H9 (cell line): ENCODE data around the gene EVI5L. TPM values are rescaled to one million over a fixed set of nuclear protein-coding genes. Genes with fewer than 3 reads are reported as not detected.

Experiments
- DNase-seq: peaks from one replicate; pipeline ENCODE4 v3.0.0-alpha.2; 2017
- H2AFZ ChIP-seq: one replicate; pipeline ENCODE4 v1.6.1; 2013; ENCODE audit warnings: mild to moderate bottlenecking, low read length, control low read depth, moderate library complexity
- H2AK5ac ChIP-seq: 2 replicates; pipeline ENCODE4 v1.6.1; 2013; ENCODE audit warnings: low read length, control low read depth, mixed read lengths; ENCODE audit not compliant: insufficient read length
- H2BK120ac ChIP-seq: one replicate; pipeline ENCODE4 v1.6.1; 2013; ENCODE audit warnings: low read depth, mild to moderate bottlenecking, low read length, control low read depth, inconsistent platforms; ENCODE audit not compliant: poor library complexity, severe bottlenecking
- H2BK12ac ChIP-seq: 2 replicates; pipeline ENCODE4 v1.6.1; 2013; ENCODE audit warnings: low read length, control low read depth, mixed read lengths, low read depth; ENCODE audit not compliant: insufficient read length
- H2BK15ac ChIP-seq: 2 replicates; pipeline ENCODE4 v1.6.1; 2013; ENCODE audit warnings: low read depth, low read length, control low read depth
- H2BK20ac ChIP-seq: one replicate; pipeline ENCODE4 v1.6.1; 2013; ENCODE audit warnings: low read depth, mild to moderate bottlenecking, low read length, control low read depth, inconsistent platforms; ENCODE audit not compliant: poor library complexity, severe bottlenecking
- H2BK5ac ChIP-seq: 2 replicates; pipeline ENCODE4 v1.6.1; 2013; ENCODE audit warnings: low read length, control low read depth, mixed read lengths; ENCODE audit not compliant: insufficient read length
- H3K14ac ChIP-seq: 2 replicates; pipeline ENCODE4 v1.6.1; 2013; ENCODE audit warnings: low read length, control low read depth; ENCODE audit not compliant: insufficient read depth
- H3K18ac ChIP-seq: 2 replicates; pipeline ENCODE4 v1.6.1; 2013; ENCODE audit warnings: low read depth, mild to moderate bottlenecking, mixed read lengths, low read length, control low read depth; ENCODE audit not compliant: insufficient read length
- H3K23ac ChIP-seq: 2 replicates; pipeline ENCODE4 v1.6.1; 2013; ENCODE audit warnings: low read length, control low read depth, mixed read lengths, low read depth; ENCODE audit not compliant: insufficient read length
- H3K23me2 ChIP-seq: 2 replicates; pipeline ENCODE4 v1.6.1; 2013; ENCODE audit warnings: low read depth, mild to moderate bottlenecking, mixed read lengths, low read length, control low read depth; ENCODE audit not compliant: insufficient read length, poor library complexity, severe bottlenecking
- H3K27ac ChIP-seq: 2 replicates; pipeline ENCODE4 v1.5.1; 2013; ENCODE audit warnings: low read length, control low read depth, mixed read lengths, low read depth; ENCODE audit not compliant: insufficient read length
- H3K27me3 ChIP-seq: 2 replicates; pipeline ENCODE4 v1.6.1; 2013; ENCODE audit warnings: low read length, control low read depth, inconsistent platforms; ENCODE audit not compliant: insufficient read depth
- H3K4ac ChIP-seq: 2 replicates; pipeline ENCODE4 v1.6.1; 2013; ENCODE audit warnings: low read depth, mild to moderate bottlenecking, control low read depth, inconsistent platforms, low read length, moderate library complexity
- H3K4me1 ChIP-seq: 2 replicates; pipeline ENCODE4 v1.6.1; 2013; ENCODE audit warnings: low read length, control low read depth, inconsistent platforms; ENCODE audit not compliant: insufficient read depth
- H3K4me2 ChIP-seq: 2 replicates; pipeline ENCODE4 v1.6.1; 2013; ENCODE audit warnings: low read length, control low read depth, mixed read lengths; ENCODE audit not compliant: insufficient read length, insufficient read depth
- H3K56ac ChIP-seq: 2 replicates; pipeline ENCODE4 v1.6.1; 2013; ENCODE audit warnings: low read depth, mild to moderate bottlenecking, mixed read lengths, low read length, control low read depth; ENCODE audit not compliant: insufficient read length
- H3K79me1 ChIP-seq: 2 replicates; pipeline ENCODE4 v1.6.1; 2013; ENCODE audit warnings: low read depth, mild to moderate bottlenecking, moderate library complexity, low read length, control low read depth, inconsistent platforms; ENCODE audit not compliant: insufficient read depth, poor library complexity, severe bottlenecking
- H3K79me2 ChIP-seq: 2 replicates; pipeline ENCODE4 v1.6.1; 2013; ENCODE audit warnings: low read length, control low read depth, inconsistent platforms; ENCODE audit not compliant: insufficient read depth
- H3K9ac ChIP-seq: 2 replicates; pipeline ENCODE4 v1.6.1; 2013; ENCODE audit warnings: low read length, control low read depth, mixed read lengths; ENCODE audit not compliant: insufficient read length; ENCODE audit errors: extremely low read depth
- H3K9me3 ChIP-seq: one replicate; pipeline ENCODE4 v1.6.1; 2013; ENCODE audit warnings: low read depth, low read length, inconsistent platforms; ENCODE audit not compliant: control insufficient read depth
- H3T11ph ChIP-seq: one replicate; pipeline ENCODE4 v1.6.1; 2013; ENCODE audit warnings: mild to moderate bottlenecking, low read length, control low read depth, inconsistent platforms
- H4K20me1 ChIP-seq: one replicate; pipeline ENCODE4 v1.6.1; 2013; ENCODE audit not compliant: control insufficient read depth, insufficient read length, insufficient read depth
- H4K5ac ChIP-seq: 2 replicates; pipeline ENCODE4 v1.6.1; 2013; ENCODE audit warnings: low read depth, mild to moderate bottlenecking, mixed read lengths, low read length, control low read depth; ENCODE audit not compliant: insufficient read length
- H4K8ac ChIP-seq: replicated peaks from 2 replicates; pipeline ENCODE4 v1.6.1; 2013; ENCODE audit warnings: low read length, control low read depth, mixed read lengths, low read depth; ENCODE audit not compliant: insufficient read length
- H4K91ac ChIP-seq: 2 replicates; pipeline ENCODE4 v1.6.1; 2013; ENCODE audit warnings: low read depth, mild to moderate bottlenecking, moderate library complexity, mixed read lengths, low read length, control low read depth; ENCODE audit not compliant: insufficient read length
- H3K27ac Mint-ChIP-seq, 3 experiments: 2 replicates in 2 of 3; 3 replicates in 1 of 3; pipeline ENCODE4 v1.8.0; 2020 to 2021; ENCODE audit warnings: mixed read lengths in 3 of 3, mild to moderate bottlenecking in 1 of 3, moderate library complexity in 1 of 3
- H3K27me3 Mint-ChIP-seq: 2 replicates; pipeline ENCODE4 v1.8.0; 2021; ENCODE audit warnings: low read depth, mild to moderate bottlenecking, moderate library complexity, mixed read lengths
- H3K36me3 Mint-ChIP-seq, 3 experiments: 2 replicates in 2 of 3; 3 replicates in 1 of 3; pipeline ENCODE4 v1.8.0; 2020 to 2021; ENCODE audit warnings: low read depth in 3 of 3, mixed read lengths in 3 of 3; ENCODE audit not compliant: insufficient read depth in 1 of 3
- H3K4me1 Mint-ChIP-seq, 2 experiments: 2 replicates each; pipeline ENCODE4 v1.8.0; 2020; ENCODE audit warnings: mixed read lengths in 2 of 2
- H3K4me3 Mint-ChIP-seq, 2 experiments: 2 replicates in 1 of 2; 3 replicates in 1 of 2; pipeline ENCODE4 v1.8.0; 2020 to 2021; ENCODE audit warnings: mild to moderate bottlenecking in 2 of 2, mixed read lengths in 2 of 2, moderate library complexity in 1 of 2
- H3K9me3 Mint-ChIP-seq, 2 experiments: 2 replicates in 1 of 2; 3 replicates in 1 of 2; pipeline ENCODE4 v1.8.0; 2020; ENCODE audit warnings: mild to moderate bottlenecking in 2 of 2, mixed read lengths in 2 of 2, moderate library complexity in 1 of 2
- WGBS: extraction: QIAGEN DNeasy Blood & Tissue Kit; methylation state at CpG from one replicate; pipeline ENCODE4 v1.1.7; 2013; ENCODE audit warnings: missing lambda C conversion rate, low lambda C conversion rate, mixed read lengths; ENCODE audit not compliant: insufficient read length; ENCODE audit errors: extremely low coverage; 5-methylcytosine and 5-hydroxymethylcytosine counted together
- total RNA-seq: library from RNA; stranded (reverse); gene quantifications from 2 replicates; pipeline ENCODE4 v1.2.1, GENCODE V29; 2021
- TF ChIP-seq, protein P1 (sequence below): fragments of 200-600 bp; sonication (generic); conservative IDR thresholded peaks from 3 replicates; pipeline ENCODE4 v1.8.0; 2021; ENCODE audit warnings: antibody characterized with exemption, mild to moderate bottlenecking

Gene EVI5L
- total RNA-seq, 1 experiment from 2014 or later, result 7.1 TPM

DNA sequence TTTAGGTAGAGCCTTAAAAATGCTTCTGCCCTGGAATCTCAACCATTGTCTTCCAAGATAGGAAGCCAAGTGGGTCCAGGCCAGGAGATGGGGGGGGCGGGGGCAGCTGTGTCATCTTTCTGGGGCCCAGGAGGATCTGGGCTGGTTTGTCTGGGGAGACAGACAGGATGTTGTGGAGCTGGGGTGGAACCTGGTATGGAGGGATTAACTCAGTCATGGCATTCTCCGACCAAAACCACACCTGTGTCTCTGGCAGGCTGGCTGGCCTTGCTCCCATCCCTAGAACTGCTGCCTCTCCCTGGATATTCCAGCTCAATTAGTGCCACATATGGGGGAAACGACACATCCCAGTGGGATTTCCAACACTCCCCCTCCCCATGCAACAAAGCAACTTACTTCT, 70.9 kb downstream of the EVI5L start:
- Histone ChIP-seq H3K79me1 (no peaks in the 10 kb centered on the region), H3K4me2 (no peak overlapping the region), H3K18ac (no peak overlapping the region), H2BK20ac (no peak overlapping the region), H4K91ac (no peak overlapping the region), H3K56ac (no peak overlapping the region), H4K8ac (no peak overlapping the region), H2BK5ac (no peak overlapping the region), H3K9ac (no peak overlapping the region), H4K5ac (no peak overlapping the region), H3K9me3 (no peaks in the 10 kb centered on the region), H2BK12ac (no peak overlapping the region), H3K23me2 (peaks cover 16% of the 10 kb centered on the region), H3K4ac (no peak overlapping the region), H3K14ac (no peak overlapping the region), H3K23ac (no peak overlapping the region), H2AK5ac (no peak overlapping the region), H3K27ac (no peak overlapping the region), H4K20me1 (no peaks in the 10 kb centered on the region), H2BK15ac (no peak overlapping the region), H2BK120ac (no peak overlapping the region), H3K79me2 (peaks cover 6% of the 10 kb centered on the region; the same call in 1 of the 2 replicates), H2AFZ (no peak overlapping the region), H3K27me3 (no peaks in the 10 kb centered on the region), H3K4me1 (0 out of 2 replicates have a peak, but pooled peaks cover 4% of the 10 kb centered on the region), H3T11ph (no peak overlapping the region)
- H3K36me3 Mint-ChIP-seq, result peaks cover 13 to 26% (median 16%) of the 10 kb centered on the region in 3 experiments
- no CpG with 5 or more reads among the region's 3 CpGs for WGBS
- TF ChIP-seq, protein P1, sequence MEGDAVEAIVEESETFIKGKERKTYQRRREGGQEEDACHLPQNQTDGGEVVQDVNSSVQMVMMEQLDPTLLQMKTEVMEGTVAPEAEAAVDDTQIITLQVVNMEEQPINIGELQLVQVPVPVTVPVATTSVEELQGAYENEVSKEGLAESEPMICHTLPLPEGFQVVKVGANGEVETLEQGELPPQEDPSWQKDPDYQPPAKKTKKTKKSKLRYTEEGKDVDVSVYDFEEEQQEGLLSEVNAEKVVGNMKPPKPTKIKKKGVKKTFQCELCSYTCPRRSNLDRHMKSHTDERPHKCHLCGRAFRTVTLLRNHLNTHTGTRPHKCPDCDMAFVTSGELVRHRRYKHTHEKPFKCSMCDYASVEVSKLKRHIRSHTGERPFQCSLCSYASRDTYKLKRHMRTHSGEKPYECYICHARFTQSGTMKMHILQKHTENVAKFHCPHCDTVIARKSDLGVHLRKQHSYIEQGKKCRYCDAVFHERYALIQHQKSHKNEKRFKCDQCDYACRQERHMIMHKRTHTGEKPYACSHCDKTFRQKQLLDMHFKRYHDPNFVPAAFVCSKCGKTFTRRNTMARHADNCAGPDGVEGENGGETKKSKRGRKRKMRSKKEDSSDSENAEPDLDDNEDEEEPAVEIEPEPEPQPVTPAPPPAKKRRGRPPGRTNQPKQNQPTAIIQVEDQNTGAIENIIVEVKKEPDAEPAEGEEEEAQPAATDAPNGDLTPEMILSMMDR, result no peak
- no peak overlapping the region for H3K4me3 Mint-ChIP-seq
- peaks cover 3% of the 10 kb centered on the region; the same call in 1 of the 2 replicates for H3K27me3 Mint-ChIP-seq
- DNase-seq, result no peak
- H3K27ac Mint-ChIP-seq, result no peak overlapping the region
- no peaks in the 10 kb centered on the region; a peak in 3 of 5 replicates for H3K9me3 Mint-ChIP-seq
- H3K4me1 Mint-ChIP-seq, result peaks cover 15 to 24% of the 10 kb centered on the region in 2 experiments
